NCI-H345 treated with DMSO at 0.1 percent for 48 hours (cell line): Measurements from ENCODE around the gene ST6GALNAC1.
A peak's percentile ranks its signal among the peaks of the same experiment; 100 is the strongest.

Source experiments
- DNase-seq: peaks from one replicate; lab custom pipeline; 2025; ENCODE audit not compliant: unreplicated experiment; lab: John Stamatoyannopoulos, UW

Gene ST6GALNAC1

GRCh38 chr17:76584427-76585032 is 59.0 kb downstream of the ST6GALNAC1 start:
- DNase-seq = peak; percentile 31

- DNase-seq = no peak
These were observed 60.9 kb downstream of the ST6GALNAC1 start for GRCh38 chr17:76582660-76583059.

GRCh38 chr17:76581515-76581914 is 62.0 kb downstream of the ST6GALNAC1 start:
- DNase-seq = no peak

- DNase-seq = no peak
These were observed 64.3 kb downstream of the ST6GALNAC1 start for GRCh38 chr17:76579281-76579680.

GRCh38 chr17:76578376-76578775 is 65.2 kb downstream of the ST6GALNAC1 start:
- no peak for DNase-seq

- DNase-seq = no peak
These were observed 65.7 kb downstream of the ST6GALNAC1 start for GRCh38 chr17:76577876-76578275.

GRCh38 chr17:76576189-76576588 is 67.4 kb downstream of the ST6GALNAC1 start:
- no peak for DNase-seq

GRCh38 chr17:76575570-76575969 is 68.0 kb downstream of the ST6GALNAC1 start:
- no peak for DNase-seq
